Stimulated activated CD8-positive, alpha-beta memory T cell treated with anti-CD3 and anti-CD28 coated beads, Interleukin-4, amount 100 ng/mL, for 48 hours (primary cell): ENCODE measurements around the gene ZNF264.
A peak's percentile ranks its signal among the peaks of the same experiment; 100 is the strongest.

Experiments
- DNase-seq: peaks from one replicate; pipeline ENCODE4 v3.0.0-alpha.2; 2020

ZNF264 gene

DNA sequence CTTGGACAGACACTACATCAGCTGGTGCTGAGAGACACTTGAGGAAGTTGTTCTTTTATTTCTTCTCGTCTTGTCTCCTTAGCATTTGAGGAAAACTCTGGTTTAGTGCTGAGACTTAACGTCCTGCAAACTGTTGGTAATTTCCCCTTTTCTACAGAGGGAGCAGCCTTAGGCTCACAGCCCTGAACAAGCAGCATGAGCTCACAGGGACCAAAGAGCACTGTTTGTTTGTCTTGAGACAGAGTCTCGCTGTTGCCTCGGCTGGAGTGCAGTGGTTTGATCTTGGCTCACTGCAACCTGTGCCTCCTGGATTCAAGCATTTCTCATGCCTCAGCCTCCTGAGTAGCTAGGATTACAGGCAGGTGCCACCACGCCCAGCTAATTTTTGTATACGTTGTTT, 54.7 kb downstream of the ZNF264 start:
- no peak for DNase-seq

DNA sequence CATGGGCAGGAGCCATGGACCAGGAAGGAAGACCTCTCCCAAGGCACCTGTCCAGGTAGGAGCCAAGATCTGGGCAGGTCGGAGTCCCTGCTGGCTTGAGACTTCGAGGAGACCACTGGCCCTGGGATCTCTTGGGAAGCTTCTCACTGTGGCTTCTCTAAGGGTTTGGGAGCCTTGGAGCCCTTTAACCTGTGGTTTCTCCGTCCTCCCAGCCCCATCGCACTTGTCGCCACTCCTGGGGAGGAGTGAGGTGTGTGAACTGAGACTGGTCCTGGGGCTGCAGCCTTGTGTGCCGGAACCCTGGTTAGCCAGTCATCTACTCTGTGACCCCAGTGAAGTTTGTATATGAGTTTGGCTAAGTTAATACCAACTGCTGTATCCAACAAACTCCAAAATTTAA, 57.3 kb downstream of the ZNF264 start:
- DNase-seq, result no peak

DNA sequence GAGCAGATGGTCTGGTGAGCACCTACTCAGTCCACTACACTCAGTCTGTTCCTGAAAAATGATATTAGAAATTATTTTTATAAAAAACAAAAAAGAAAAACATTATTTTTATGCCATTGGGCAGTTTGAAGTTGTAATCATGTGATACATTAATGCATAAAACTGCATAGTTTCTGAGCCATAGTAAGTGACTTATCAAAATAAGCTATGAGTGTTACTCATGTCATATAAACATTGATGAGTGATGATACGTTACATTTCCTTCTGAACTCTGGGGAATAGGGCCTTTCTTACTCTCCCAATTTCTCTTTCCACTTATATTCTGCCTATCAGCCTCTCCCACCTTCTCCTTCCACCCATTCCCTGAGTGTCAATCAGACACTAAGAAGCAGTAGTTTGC, 58.0 kb downstream of the ZNF264 start:
- no peak for DNase-seq

DNA sequence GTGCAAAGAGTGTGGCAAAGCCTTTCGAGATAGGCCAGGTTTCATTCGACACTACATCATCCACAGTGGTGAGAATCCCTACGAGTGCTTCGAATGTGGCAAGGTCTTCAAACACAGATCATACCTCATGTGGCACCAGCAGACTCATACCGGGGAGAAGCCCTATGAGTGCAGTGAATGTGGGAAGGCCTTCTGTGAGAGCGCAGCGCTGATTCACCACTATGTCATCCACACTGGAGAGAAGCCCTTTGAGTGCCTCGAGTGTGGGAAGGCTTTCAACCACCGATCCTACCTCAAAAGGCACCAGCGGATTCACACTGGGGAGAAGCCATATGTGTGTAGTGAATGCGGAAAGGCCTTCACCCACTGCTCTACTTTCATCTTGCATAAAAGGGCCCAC, 62.5 kb downstream of the ZNF264 start:
- peak; percentile 31 for DNase-seq

DNA sequence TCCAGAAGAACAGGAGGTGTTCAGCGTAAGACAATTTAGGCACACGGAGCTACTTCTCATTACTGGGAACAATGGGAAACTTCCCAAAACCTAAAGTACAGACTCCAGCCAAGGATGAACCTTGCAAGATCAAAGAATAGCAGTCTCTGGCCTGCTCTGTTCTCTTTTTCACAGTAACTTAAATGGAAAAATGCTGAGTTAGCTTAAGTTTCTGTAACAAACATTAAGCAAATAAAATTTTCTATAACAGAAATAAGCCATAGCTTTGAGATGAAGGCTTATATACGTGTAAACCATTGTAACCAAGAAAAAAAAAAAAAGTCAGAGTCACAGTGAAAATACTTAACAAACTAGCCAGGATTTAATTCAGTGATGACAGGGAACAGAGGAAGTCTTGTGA, 70.7 kb downstream of the ZNF264 start:
- no peak for DNase-seq

DNA sequence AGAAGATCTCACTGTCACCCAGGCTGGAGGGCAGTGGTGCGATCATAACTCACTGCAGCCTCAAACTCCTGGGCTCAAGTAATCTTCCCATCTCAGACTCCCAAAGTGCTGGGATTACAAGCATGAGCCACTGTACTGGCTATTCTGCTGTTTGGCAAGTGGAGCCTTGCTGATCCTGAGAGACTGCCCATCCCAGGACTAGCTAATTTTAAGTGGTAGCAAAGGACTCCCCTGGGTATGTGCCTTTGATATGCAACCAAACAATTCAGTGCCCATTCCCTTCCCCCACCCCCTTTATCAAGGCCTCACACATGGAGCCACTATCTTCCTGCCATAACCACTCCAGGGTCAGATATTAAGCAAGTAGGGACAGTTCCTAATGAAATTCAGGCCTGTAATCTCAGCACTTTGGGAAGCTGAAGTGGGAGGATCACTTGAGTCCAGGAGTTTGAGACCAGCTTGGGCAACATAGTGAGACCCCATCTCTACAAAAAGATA, 72.0 kb downstream of the ZNF264 start:
- DNase-seq, result no peak

DNA sequence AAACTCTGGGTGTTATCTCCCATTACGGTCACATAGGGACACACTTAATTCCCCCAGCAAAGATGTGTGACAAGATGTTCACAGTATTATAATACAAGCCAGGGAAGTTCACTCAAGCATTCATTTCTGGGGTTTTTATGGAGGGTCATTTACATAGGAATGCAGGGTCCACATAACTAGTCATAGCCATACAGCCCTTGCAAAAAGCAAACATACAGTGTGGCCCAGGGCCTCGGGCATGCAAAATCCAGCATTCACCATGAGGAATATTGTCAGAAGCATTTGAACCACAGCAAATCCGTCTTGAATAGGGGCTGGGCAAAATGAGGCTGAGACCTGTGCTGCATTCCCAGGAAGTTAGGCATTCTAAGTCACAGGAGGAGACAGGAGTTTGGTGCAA, 76.0 kb downstream of the ZNF264 start:
- no peak for DNase-seq

DNA sequence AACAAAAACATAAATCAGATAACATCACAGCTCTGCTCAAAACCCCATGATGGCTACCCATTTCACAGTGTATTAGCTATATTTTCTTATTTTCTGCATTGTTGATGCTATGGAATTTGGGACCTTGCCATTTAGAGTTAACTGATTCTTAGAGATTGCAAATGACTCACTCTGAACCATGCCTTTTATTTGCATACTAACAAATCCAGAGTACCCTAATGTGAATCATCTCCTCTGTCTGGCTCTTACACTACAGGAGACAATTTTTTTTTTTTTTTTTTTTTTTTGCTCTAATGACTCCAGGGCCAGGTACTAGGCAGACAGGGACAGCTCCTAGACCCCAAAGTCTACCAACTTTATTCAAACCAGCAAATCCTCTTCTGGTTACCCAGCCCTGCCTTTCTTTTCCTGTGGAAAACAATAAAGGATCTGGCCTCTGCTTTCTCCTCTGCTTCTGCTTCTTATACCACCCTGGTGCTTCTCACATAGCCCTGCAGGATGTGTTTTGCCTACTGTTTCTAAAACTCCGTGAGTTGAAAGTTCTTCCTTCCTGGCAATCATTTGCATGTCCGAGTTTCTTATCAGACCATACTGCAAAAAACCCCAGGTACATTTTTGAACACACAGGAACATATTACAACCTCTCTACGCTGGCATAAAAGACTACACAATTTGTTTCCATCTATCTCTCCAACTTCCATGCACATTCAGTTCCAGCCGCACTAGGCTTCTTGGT, 78.4 kb downstream of the ZNF264 start:
- DNase-seq, result no peak

DNA sequence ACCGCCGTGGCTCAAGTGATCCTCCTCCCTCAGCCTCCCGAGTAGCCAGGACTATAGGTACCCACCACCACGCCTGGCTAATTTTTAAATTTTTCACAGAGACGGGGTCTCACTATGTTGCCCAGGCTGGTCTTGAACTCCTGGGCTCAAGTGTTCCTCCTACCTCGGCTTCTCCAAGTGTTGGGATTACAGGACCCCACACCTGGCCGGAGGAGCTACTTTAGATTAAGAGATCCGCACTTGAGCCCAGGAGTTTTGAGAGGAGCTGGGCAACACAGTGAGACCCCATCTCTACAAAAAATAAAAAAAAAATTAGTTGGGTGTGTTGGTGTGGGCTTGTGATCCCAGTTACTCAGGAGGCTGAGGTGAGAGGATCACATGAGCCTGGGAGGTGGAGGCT, 80.0 kb downstream of the ZNF264 start:
- DNase-seq, result no peak
